ENCODE data around the gene KCNMB2.

DNA sequence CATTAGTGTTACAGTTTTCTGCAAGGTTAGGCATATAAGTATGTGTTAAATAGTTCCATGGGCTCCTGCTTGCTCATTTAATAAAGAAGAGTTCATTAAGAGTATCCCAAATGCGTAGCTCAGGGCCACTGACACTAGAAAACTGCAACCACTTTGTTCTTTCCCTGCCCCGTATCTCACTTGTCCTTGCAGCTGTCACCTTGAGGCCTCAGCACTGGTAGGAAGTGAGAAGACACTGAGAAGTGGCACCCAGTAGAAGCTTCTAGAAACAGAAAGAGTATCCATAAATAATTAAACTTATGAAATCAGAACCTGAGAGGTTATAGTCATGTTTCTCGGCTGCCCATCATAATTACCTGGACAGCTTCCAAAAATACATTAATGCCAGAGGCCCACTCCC, 266.0 kb downstream of the KCNMB2 start:
- TF ChIP-seq, protein P1, sequence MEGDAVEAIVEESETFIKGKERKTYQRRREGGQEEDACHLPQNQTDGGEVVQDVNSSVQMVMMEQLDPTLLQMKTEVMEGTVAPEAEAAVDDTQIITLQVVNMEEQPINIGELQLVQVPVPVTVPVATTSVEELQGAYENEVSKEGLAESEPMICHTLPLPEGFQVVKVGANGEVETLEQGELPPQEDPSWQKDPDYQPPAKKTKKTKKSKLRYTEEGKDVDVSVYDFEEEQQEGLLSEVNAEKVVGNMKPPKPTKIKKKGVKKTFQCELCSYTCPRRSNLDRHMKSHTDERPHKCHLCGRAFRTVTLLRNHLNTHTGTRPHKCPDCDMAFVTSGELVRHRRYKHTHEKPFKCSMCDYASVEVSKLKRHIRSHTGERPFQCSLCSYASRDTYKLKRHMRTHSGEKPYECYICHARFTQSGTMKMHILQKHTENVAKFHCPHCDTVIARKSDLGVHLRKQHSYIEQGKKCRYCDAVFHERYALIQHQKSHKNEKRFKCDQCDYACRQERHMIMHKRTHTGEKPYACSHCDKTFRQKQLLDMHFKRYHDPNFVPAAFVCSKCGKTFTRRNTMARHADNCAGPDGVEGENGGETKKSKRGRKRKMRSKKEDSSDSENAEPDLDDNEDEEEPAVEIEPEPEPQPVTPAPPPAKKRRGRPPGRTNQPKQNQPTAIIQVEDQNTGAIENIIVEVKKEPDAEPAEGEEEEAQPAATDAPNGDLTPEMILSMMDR (conservative IDR thresholded peaks at IDR 0.05; ENCODE audit: low read depth, low read length), result no peak
- TF ChIP-seq EZH2 (IDR thresholded peaks at IDR 0.05; ENCODE audit: low read length, unreplicated experiment), result no peak
